GM12878 (cell line): Measurements from ENCODE around the gene ST7. TPM values are rescaled to one million over a fixed set of nuclear protein-coding genes. Genes with fewer than 3 reads are reported as not detected.

Experiments
- ATF3 ChIP-seq: IDR thresholded peaks from 2 replicates; pipeline ENCODE4 v1.6.1; 2011; ENCODE audit warnings: low read depth, mild to moderate bottlenecking, low read length, moderate library complexity, borderline replicate concordance; ENCODE audit errors: extremely low read depth
- BMI1 ChIP-seq: fragments of 450-650 bp; IDR thresholded peaks from 2 replicates; pipeline ENCODE4 v1.6.1; 2016; ENCODE audit warnings: mild to moderate bottlenecking, moderate library complexity, borderline replicate concordance
- CBFB ChIP-seq: IDR thresholded peaks from 2 replicates; pipeline ENCODE4 v1.6.1; 2016; ENCODE audit warnings: antibody characterized with exemption, low read depth
- CEBPB ChIP-seq, 2 experiments: fragments of 150-350 bp in 1 of 2; IDR thresholded peaks; 2 replicates each; pipeline ENCODE4 v1.6.1; 2012 to 2014; ENCODE audit warnings: low read depth in 2 of 2, low read length in 2 of 2, borderline replicate concordance in 1 of 2, inconsistent platforms in 1 of 2
- CTCF ChIP-seq, 3 experiments: IDR thresholded peaks in 2 of 3; conservative IDR thresholded peaks in 1 of 3; 2 replicates each; pipeline ENCODE4 v1.5.1; 2011; ENCODE audit warnings: low read depth in 3 of 3, low read length in 3 of 3, mild to moderate bottlenecking in 3 of 3, control low read depth in 2 of 3, moderate library complexity in 2 of 3, inconsistent platforms in 1 of 3, mixed read lengths in 1 of 3; ENCODE audit not compliant: control insufficient read depth in 2 of 3, insufficient read depth in 1 of 3; ENCODE audit errors: extremely low read depth in 1 of 3
- E4F1 ChIP-seq: fragments of 450-650 bp; IDR thresholded peaks from 2 replicates; pipeline ENCODE4 v1.6.1; 2018; ENCODE audit warnings: borderline replicate concordance, mild to moderate bottlenecking; ENCODE audit not compliant: partially characterized antibody
- IKZF2 ChIP-seq, 2 experiments: fragments of 450-650 bp; IDR thresholded peaks; 2 replicates each; pipeline ENCODE4 v1.6.1; 2017; ENCODE audit warnings: mild to moderate bottlenecking in 2 of 2, moderate library complexity in 2 of 2
- IRF5 ChIP-seq: fragments of 450-650 bp; IDR thresholded peaks from 2 replicates; pipeline ENCODE4 v1.6.1; 2017; ENCODE audit warnings: borderline replicate concordance
- MLLT1 ChIP-seq: fragments of 450-650 bp; IDR thresholded peaks from 2 replicates; pipeline ENCODE4 v1.6.1; 2016; ENCODE audit warnings: mild to moderate bottlenecking
- PBX3 ChIP-seq: IDR thresholded peaks from 2 replicates; pipeline ENCODE4 v1.6.1; 2011; ENCODE audit warnings: mild to moderate bottlenecking, low read depth, low read length, moderate library complexity; ENCODE audit not compliant: insufficient replicate concordance
- RUNX3 ChIP-seq: IDR thresholded peaks from 2 replicates; pipeline ENCODE4 v1.6.1; 2012; ENCODE audit warnings: low read length, inconsistent platforms
- SREBF2 ChIP-seq: IDR thresholded peaks from 2 replicates; pipeline ENCODE4 v1.6.1; 2012; ENCODE audit warnings: mild to moderate bottlenecking, low read length
- STAT3 ChIP-seq: IDR thresholded peaks from 2 replicates; pipeline ENCODE4 v1.6.1; 2011; ENCODE audit warnings: low read depth, low read length, improper control_type of control experiment
- SUPT20H ChIP-seq: IDR thresholded peaks from 2 replicates; pipeline ENCODE4 v1.6.1; 2011; ENCODE audit warnings: low read depth, mild to moderate bottlenecking, low read length, moderate library complexity, borderline replicate concordance; ENCODE audit not compliant: control insufficient read depth
- polyA plus RNA-seq, 11 experiments: library from polyadenylated mRNA; depleted of rRNA in 4 of 11; unstranded in 6 of 11; stranded (reverse) in 5 of 11; fragments of >200 nt; fragmentation: Nextera tagmentation in 4 of 11; fragmentation: Illumina TruSeq in 1 of 11; extraction: Ambion mirVana in 4 of 11; extraction: Trizol in 1 of 11; gene quantifications; 1 replicate in 1 of 11; 2 replicates in 10 of 11; pipeline versions ENCODE4 v1.2.1 to v1.2.3, GENCODE V29; 2011 to 2016; ENCODE audit warnings: inconsistent platforms in 2 of 11, missing spikeins in 2 of 11, low read depth in 1 of 11
- total RNA-seq, 4 experiments: library from RNA; depleted of rRNA in 3 of 4; stranded (reverse); fragments of >200 nt in 3 of 4; fragmentation: Illumina TruSeq in 1 of 4; extraction: Trizol in 1 of 4; gene quantifications; 2 replicates each; pipeline versions ENCODE4 v1.2.1 to v1.2.3, GENCODE V29; 2013 to 2021

The ST7 gene
- total and polyA plus RNA-seq, 10 of the 15 experiments (the other 5 are each of a cell fraction or from before 2014, with no cell fraction given): 27.7 to 76.4 (median 53.6) TPM

GRCh38 chr7:117247809-117248208 is 294.5 kb downstream of the ST7 start (continued):
- peak in 1 of 2 experiments; percentile 15; a peak in 2 of 4 replicates for TF ChIP-seq IKZF2 (IDR thresholded peaks at IDR 0.05)
- no peak for TF ChIP-seq E4F1
- TF ChIP-seq CBFB: peak; percentile 59; the same call in 1 of the 2 replicates
- no peak for TF ChIP-seq IRF5
- TF ChIP-seq MLLT1: no peak
- no peak for TF ChIP-seq SREBF2
- TF ChIP-seq CTCF (IDR thresholded peaks at IDR 0.05 in 2 of 3, conservative IDR thresholded peaks at IDR 0.05 in 1 of 3; ENCODE audit: control insufficient read depth in 2 of 3, extremely low read depth in 1 of 3, insufficient read depth in 1 of 3, low read depth in 3 of 3, low read length in 3 of 3): no peak
- no peak for TF ChIP-seq BMI1
- peak; percentile 84 for TF ChIP-seq RUNX3
- TF ChIP-seq PBX3: no peak
- TF ChIP-seq STAT3: no peak
- TF ChIP-seq ATF3: no peak
- TF ChIP-seq CEBPB (IDR thresholded peaks at IDR 0.05; ENCODE audit: borderline replicate concordance in 1 of 2, low read depth in 2 of 2, low read length in 2 of 2): no peak
- TF ChIP-seq SUPT20H: no peak
